WTC11 (cell line): Measurements from ENCODE around the gene FASTK. TPM values are rescaled to one million over a fixed set of nuclear protein-coding genes. Genes with fewer than 3 reads are reported as not detected.
"Not testable (repeated sequence)": the region's sequence is repeated elsewhere in the genome, so short reads cannot be mapped to it uniquely, and the experiment has no call there.

Experiments
- ATAC-seq: fragments of 200-7000 bp; cut with Tn5 transposase; 2 replicates; pipeline ENCODE4 v1.10.0; 2021; ENCODE audit warnings: mild to moderate bottlenecking, moderate library complexity
- CTCF ChIA-PET: fragments of 300-600 bp; sonication (Branson Sonifier 250); formaldehyde crosslinking; loops from one replicate; lab custom pipeline; 2021; ENCODE audit warnings: antibody characterized with exemption; lab: Charles Lee
- POLR2A ChIA-PET: fragments of 350-600 bp; sonication (Branson Sonifier 250); formaldehyde crosslinking; loops from one replicate; lab custom pipeline; 2021; ENCODE audit warnings: antibody characterized with exemption; lab: Charles Lee
- DNase-seq: peaks from one replicate; pipeline ENCODE4 v3.0.0; 2021; ENCODE audit warnings: low spot score
- H3K27ac Mint-ChIP-seq: 2 replicates; pipeline ENCODE4 v1.8.0; 2021; ENCODE audit warnings: mixed read lengths
- H3K27me3 Mint-ChIP-seq: 2 replicates; pipeline ENCODE4 v1.8.0; 2021; ENCODE audit warnings: low read depth, mild to moderate bottlenecking, moderate library complexity, mixed read lengths
- H3K36me3 Mint-ChIP-seq: 2 replicates; pipeline ENCODE4 v1.8.0; 2021; ENCODE audit warnings: mixed read lengths
- H3K4me1 Mint-ChIP-seq: 2 replicates; pipeline ENCODE4 v1.8.0; 2022; ENCODE audit warnings: mixed read lengths
- H3K4me3 Mint-ChIP-seq: 2 replicates; pipeline ENCODE4 v1.8.0; 2021; ENCODE audit warnings: mild to moderate bottlenecking, moderate library complexity, mixed read lengths
- H3K9me3 Mint-ChIP-seq: 2 replicates; pipeline ENCODE4 v1.8.0; 2021; ENCODE audit warnings: mixed read lengths
- ATF1 ChIP-seq: sonication (generic); formaldehyde crosslinking; IDR thresholded peaks from 2 replicates; pipeline ENCODE4 v1.8.1; 2023; ENCODE audit warnings: mild to moderate bottlenecking, moderate library complexity, missing genetic modification reagents
- ATF6 ChIP-seq: sonication (generic); formaldehyde crosslinking; IDR thresholded peaks from 2 replicates; pipeline ENCODE4 v1.8.1; 2023; ENCODE audit warnings: mild to moderate bottlenecking, missing genetic modification reagents
- CREM ChIP-seq: sonication (generic); formaldehyde crosslinking; IDR thresholded peaks from 2 replicates; pipeline ENCODE4 v1.8.1; 2022; ENCODE audit warnings: mild to moderate bottlenecking, missing genetic modification reagents, moderate library complexity
- E2F5 ChIP-seq: sonication (generic); formaldehyde crosslinking; IDR thresholded peaks from 2 replicates; pipeline ENCODE4 v1.8.1; 2022; ENCODE audit warnings: mild to moderate bottlenecking, moderate library complexity, missing genetic modification reagents
- ESRRA ChIP-seq: sonication (generic); formaldehyde crosslinking; IDR thresholded peaks from 2 replicates; pipeline ENCODE4 v1.8.1; 2022; ENCODE audit warnings: mild to moderate bottlenecking, missing genetic modification reagents, borderline replicate concordance
- ETV6 ChIP-seq: sonication (generic); formaldehyde crosslinking; IDR thresholded peaks from 2 replicates; pipeline ENCODE4 v1.8.1; 2022; ENCODE audit warnings: mild to moderate bottlenecking, missing genetic modification reagents
- FOXP4 ChIP-seq: sonication (generic); formaldehyde crosslinking; IDR thresholded peaks from 2 replicates; pipeline ENCODE4 v1.8.0; 2022; ENCODE audit warnings: mild to moderate bottlenecking, missing genetic modification reagents
- GRHL2 ChIP-seq: fragments of 250-450 bp; sonication (Bioruptor Pico); IDR thresholded peaks from 2 replicates; pipeline ENCODE4 v1.8.0; 2022; ENCODE audit warnings: mild to moderate bottlenecking, moderate library complexity; ENCODE audit not compliant: insufficient replicate concordance, severe bottlenecking
- IRF2 ChIP-seq: sonication (generic); formaldehyde crosslinking; IDR thresholded peaks from 2 replicates; pipeline ENCODE4 v1.8.0; 2022; ENCODE audit warnings: low read depth, missing genetic modification reagents, borderline replicate concordance
- MYBL2 ChIP-seq: sonication (generic); formaldehyde crosslinking; IDR thresholded peaks from 2 replicates; pipeline ENCODE4 v1.8.1; 2023; ENCODE audit warnings: mild to moderate bottlenecking, moderate library complexity, missing genetic modification reagents
- NR2C2 ChIP-seq: sonication (generic); formaldehyde crosslinking; IDR thresholded peaks from 2 replicates; pipeline ENCODE4 v1.8.0; 2022; ENCODE audit warnings: mild to moderate bottlenecking, missing genetic modification reagents
- TCF7 ChIP-seq: sonication (generic); formaldehyde crosslinking; IDR thresholded peaks from 2 replicates; pipeline ENCODE4 v1.8.0; 2022; ENCODE audit warnings: mild to moderate bottlenecking, low read depth, missing genetic modification reagents, moderate library complexity
- USF1 ChIP-seq: sonication (generic); formaldehyde crosslinking; IDR thresholded peaks from 2 replicates; pipeline ENCODE4 v1.8.0; 2022; ENCODE audit warnings: mild to moderate bottlenecking, missing genetic modification reagents
- ZNF263 ChIP-seq: sonication (generic); formaldehyde crosslinking; IDR thresholded peaks from 2 replicates; pipeline ENCODE4 v1.8.1; 2022; ENCODE audit warnings: low read depth, mild to moderate bottlenecking, moderate library complexity, missing genetic modification reagents
- ZSCAN18 ChIP-seq: fragments of 250-450 bp; sonication (Bioruptor Pico); IDR thresholded peaks from 2 replicates; pipeline ENCODE4 v2.1.2; 2022; ENCODE audit warnings: mild to moderate bottlenecking, moderate library complexity
- total RNA-seq: library from RNA; stranded (reverse); gene quantifications from 3 replicates; pipeline ENCODE4 v1.2.3, GENCODE V29; 2021
- TF ChIP-seq, protein P1 (sequence below): fragments of 250-450 bp; sonication (Bioruptor Pico); conservative IDR thresholded peaks from 2 replicates; pipeline ENCODE4 v1.9.0; 2021; ENCODE audit warnings: mild to moderate bottlenecking
- TF ChIP-seq, protein P2 (sequence below): sonication (generic); formaldehyde crosslinking; IDR thresholded peaks from 2 replicates; pipeline ENCODE4 v1.8.1; 2023; ENCODE audit warnings: mild to moderate bottlenecking, missing genetic modification reagents, moderate library complexity
- TF ChIP-seq, protein P3 (sequence below): fragments of 250-450 bp; sonication (Bioruptor Pico); IDR thresholded peaks from 2 replicates; pipeline ENCODE4 v1.8.0; 2021; ENCODE audit warnings: mild to moderate bottlenecking

Gene FASTK
- total RNA-seq, 1 experiment from 2014 or later: 70.2 TPM

DNA sequence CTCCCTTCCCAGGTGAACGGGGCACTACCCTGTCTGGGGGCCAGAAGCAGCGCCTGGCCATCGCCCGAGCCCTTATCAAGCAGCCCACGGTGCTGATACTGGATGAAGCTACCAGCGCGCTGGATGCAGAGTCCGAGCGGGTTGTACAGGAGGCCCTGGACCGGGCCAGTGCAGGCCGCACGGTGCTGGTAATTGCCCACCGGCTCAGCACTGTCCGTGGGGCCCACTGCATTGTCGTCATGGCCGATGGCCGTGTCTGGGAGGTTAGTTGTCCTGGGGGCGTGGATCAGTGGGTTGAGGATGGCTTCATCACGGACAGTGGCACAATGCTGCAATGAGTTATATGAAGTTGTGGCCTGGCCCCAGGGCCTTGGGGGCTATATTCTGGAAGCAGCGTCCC, 36.6 kb downstream of the FASTK start:
- CTCF ChIA-PET: no interaction called here
- ATAC-seq: no peak
- no peaks in the 10 kb centered on the region for H3K36me3 Mint-ChIP-seq
- H3K4me3 Mint-ChIP-seq: no peak overlapping the region
- H3K4me1 Mint-ChIP-seq: no peaks in the 10 kb centered on the region
- TF ChIP-seq, protein P1, sequence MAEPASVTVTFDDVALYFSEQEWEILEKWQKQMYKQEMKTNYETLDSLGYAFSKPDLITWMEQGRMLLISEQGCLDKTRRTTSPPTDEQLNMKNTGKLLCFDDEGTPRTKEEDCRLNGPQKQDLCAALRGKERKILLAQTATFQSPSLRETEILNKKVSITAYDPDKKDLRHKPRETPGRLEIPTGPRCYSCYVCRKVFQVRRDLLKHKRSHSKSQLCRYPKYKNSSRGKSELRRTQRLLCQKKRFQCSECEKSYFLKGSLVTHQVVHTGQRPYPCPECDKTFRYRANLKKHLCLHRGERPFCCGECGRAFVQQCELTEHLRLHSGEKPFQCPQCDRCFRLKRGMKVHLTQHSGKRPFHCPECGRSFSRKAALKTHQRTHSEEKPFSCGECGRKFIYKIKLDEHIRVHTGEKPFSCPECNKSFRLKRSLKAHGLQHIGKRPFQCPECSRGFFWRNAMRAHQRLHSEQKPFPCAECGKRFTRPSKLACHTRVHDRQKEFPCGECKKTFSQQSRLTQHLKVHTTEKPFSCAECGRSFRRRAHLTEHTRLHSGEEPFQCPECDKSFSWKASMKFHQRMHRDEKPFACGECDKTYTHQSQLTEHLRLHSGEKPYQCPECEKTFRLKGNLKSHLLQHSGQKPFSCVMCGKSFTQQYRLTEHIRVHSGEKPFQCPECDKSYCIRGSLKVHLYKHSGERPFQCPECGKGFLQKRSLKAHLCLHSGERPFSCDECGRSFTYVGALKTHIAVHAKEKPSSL (CRISPR knock-in tag): no peak
- POLR2A ChIA-PET: no interaction called here
- H3K27me3 Mint-ChIP-seq: peaks cover 2% of the 10 kb centered on the region; the same call in 1 of the 2 replicates
- H3K27ac Mint-ChIP-seq: no peak overlapping the region
- DNase-seq: no peak
- H3K9me3 Mint-ChIP-seq: no peaks in the 10 kb centered on the region

- ATAC-seq, H3K9me3 Mint-ChIP-seq, POLR2A ChIA-PET, H3K27me3 Mint-ChIP-seq, DNase-seq, H3K4me1 Mint-ChIP-seq, H3K4me3 Mint-ChIP-seq, H3K27ac Mint-ChIP-seq, CTCF ChIA-PET, H3K36me3 Mint-ChIP-seq: not testable (repeated sequence)
These were observed 37.2 kb downstream of the FASTK start for GRCh38 chr7:151043449-151043848.

DNA sequence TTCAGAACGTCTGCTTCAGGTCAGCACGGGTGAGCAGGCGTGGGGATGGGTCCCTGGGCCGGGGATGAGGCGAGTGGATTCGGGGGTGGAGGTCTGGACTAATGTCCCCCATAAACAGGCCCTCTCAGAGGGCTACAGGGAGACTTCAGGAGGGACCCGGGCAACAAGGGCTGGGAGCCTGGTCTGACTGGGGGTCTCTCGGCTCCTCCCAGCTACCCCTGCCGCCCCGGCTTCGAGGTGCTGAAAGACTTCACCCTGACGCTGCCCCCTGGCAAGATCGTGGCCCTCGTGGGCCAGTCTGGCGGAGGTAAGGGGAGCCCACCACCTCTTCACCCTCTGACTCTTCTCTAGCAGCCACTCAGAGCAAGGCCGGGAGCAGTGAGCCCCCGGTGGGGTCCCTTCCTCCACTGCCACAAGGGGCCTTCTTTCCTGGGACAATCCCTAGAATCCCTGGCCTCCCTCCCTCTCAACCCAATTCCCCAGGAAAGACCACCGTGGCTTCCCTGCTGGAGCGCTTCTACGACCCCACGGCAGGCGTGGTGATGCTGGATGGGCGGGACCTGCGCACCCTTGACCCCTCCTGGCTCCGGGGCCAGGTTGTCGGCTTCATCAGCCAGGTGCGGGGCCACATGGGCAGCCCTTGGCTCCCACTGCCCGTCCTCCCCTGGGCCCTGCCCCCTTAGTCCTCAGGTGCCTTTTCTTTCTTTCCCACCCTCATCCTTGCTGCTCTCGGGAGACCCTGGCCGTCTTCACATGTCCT, 39.8 kb downstream of the FASTK start:
- Mint-ChIP-seq H3K4me1 (no peaks in the 10 kb centered on the region), H3K27ac (no peak overlapping the region), H3K27me3 (no peaks in the 10 kb centered on the region), H3K36me3 (no peaks in the 10 kb centered on the region), H3K4me3 (no peak overlapping the region), H3K9me3 (no peaks in the 10 kb centered on the region)
- CTCF ChIA-PET: interaction anchor here (0.8 to 1.9 kb wide), 4 partner anchors 13 to 70 kb away, joined by 3 to 6 read pairs (median 5); partner anchors contain the start of genes ABCB8 and CDK5
- no peak for DNase-seq
- TF ChIP-seq ZNF263 (no peak), ZSCAN18 (no peak), MYBL2 (no peak), IRF2 (CRISPR knock-in tag) (no peak), ATF1 (CRISPR knock-in tag) (no peak), E2F5 (CRISPR knock-in tag) (no peak), ETV6 (CRISPR knock-in tag) (no peak), CREM (CRISPR knock-in tag) (no peak), ESRRA (no peak), NR2C2 (CRISPR knock-in tag) (no peak), TCF7 (no peak), USF1 (CRISPR knock-in tag) (no peak), ATF6 (no peak), GRHL2 (CRISPR knock-in tag) (no peak), FOXP4 (no peak)
- TF ChIP-seq, protein P2, sequence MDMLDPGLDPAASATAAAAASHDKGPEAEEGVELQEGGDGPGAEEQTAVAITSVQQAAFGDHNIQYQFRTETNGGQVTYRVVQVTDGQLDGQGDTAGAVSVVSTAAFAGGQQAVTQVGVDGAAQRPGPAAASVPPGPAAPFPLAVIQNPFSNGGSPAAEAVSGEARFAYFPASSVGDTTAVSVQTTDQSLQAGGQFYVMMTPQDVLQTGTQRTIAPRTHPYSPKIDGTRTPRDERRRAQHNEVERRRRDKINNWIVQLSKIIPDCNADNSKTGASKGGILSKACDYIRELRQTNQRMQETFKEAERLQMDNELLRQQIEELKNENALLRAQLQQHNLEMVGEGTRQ (CRISPR knock-in tag): no peak
- TF ChIP-seq, protein P3, sequence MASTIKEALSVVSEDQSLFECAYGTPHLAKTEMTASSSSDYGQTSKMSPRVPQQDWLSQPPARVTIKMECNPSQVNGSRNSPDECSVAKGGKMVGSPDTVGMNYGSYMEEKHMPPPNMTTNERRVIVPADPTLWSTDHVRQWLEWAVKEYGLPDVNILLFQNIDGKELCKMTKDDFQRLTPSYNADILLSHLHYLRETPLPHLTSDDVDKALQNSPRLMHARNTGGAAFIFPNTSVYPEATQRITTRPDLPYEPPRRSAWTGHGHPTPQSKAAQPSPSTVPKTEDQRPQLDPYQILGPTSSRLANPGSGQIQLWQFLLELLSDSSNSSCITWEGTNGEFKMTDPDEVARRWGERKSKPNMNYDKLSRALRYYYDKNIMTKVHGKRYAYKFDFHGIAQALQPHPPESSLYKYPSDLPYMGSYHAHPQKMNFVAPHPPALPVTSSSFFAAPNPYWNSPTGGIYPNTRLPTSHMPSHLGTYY (CRISPR knock-in tag): no peak
- POLR2A ChIA-PET: no interaction called here
- ATAC-seq: no peak
